H54 (cell line): ENCODE results near the gene MYO10.
"Not testable (repeated sequence)": the region's sequence is repeated elsewhere in the genome, so short reads cannot be mapped to it uniquely, and the experiment has no call there.

ENCODE experiments used
- DNase-seq: peaks from one replicate; pipeline ENCODE4 v3.0.0; 2011; ENCODE audit warnings: low spot score, mixed read lengths; ENCODE audit not compliant: insufficient read length
- FAIRE-seq: peaks from 3 replicates; lab custom pipeline; 2011; peaks lifted over from hg19 to GRCh38; lab: Jason Lieb, UNC
- POLR2A ChIP-seq: IDR thresholded peaks from 2 replicates; pipeline ENCODE4 v1.6.1; 2011; ENCODE audit warnings: low read depth, mild to moderate bottlenecking, low read length

The MYO10 gene

DNA sequence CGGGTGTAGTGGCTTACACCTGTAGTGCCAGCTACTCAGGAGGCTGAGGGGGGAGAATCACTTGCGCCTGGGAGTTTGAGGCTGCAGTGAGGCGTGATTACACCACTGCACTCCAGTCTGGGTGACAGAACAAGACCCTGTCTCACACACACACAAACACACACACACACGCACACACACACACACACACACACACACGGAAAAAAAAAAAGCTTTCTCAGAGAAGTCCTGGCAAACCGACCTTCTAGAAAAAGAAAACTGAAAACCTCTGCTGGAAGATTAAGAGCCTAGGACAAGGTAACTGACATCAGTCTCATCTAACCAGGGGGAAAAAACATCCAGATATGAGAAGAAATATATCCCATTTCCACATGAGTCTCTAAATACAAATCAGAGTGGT is 178.9 kb downstream of the MYO10 start:
- DNase-seq (no peak), FAIRE-seq (no peak)
- no peak for TF ChIP-seq POLR2A

DNA sequence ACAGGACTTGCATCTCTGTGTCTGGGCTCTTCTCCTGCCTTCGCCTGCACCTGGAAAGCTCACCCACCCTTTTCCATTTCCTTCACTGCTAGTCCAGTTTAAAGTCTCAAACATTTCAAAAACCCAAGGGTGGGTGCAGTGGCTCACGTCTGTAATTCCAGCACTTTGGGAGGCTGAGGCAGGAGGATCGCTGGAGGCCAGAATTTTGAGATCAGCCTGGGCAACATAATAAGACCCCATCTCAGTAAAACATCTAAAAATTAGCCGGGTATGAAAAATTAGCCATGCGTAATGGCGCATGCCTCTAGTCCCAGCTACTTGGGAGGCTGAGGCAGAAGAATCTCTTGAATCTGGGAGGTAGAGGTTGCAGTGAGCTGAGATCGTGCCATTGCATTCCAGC is 179.4 kb downstream of the MYO10 start:
- TF ChIP-seq POLR2A, result no peak
- no peak for FAIRE-seq
- no peak for DNase-seq

DNA sequence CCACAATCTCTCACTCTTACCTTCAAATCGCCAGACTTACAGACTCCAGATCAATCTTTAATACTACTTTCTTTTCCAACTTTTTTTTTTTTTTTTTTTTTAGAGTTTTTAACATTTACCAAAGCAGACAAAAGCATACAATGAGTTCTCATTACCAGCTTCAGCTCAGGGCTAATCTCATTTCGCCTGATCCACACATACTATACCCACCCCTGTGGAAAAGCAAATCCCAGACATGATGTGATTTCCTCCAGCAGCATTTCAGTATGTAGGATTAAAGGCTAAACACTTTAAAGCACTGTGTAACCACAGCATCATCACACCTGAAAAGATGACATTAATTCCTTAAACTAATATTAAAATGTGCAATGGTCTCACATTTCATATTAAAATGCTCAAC is 180.4 kb downstream of the MYO10 start:
- DNase-seq (no peak), FAIRE-seq (no peak)
- TF ChIP-seq POLR2A, result no peak

DNA sequence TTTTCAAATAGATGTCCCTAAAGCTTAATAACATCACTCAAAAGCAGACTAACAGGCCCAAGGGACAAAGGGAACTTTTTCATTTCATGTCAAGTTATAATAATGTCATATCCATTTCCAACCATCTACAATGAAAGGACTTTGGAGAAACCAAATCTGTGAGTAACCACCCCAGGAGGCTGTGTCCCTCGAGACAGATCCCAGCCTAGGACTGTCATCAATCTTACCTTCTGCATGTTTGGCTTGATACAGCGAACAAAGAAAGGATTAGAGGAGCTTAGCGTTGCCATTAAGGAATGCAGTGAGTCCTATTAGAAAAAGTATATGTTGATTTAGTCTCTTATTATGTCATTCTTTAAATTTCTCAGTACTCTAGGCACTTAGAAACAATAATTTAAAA is 181.5 kb downstream of the MYO10 start:
- no peak for FAIRE-seq
- no peak for TF ChIP-seq POLR2A
- DNase-seq, result no peak

DNA sequence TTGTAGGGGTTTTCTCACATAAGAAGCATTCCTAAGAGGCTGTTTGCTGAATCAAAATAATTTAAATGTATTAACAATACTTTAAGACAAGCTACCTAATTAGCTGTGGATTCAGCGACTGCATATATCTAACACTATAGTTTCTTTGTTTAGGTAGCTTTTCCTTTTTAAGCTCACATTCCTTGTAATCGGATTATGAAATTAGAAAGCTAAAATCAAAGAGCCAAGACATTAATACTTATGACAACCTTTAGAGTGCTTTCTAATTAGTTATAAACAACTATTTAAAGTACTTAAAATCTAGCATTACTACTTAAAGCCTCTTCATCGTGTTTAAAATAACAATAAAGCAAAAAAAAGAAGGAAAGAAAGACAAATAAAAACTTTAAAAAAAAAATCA is 182.0 kb downstream of the MYO10 start:
- no peak for TF ChIP-seq POLR2A
- DNase-seq (no peak), FAIRE-seq (no peak)

DNA sequence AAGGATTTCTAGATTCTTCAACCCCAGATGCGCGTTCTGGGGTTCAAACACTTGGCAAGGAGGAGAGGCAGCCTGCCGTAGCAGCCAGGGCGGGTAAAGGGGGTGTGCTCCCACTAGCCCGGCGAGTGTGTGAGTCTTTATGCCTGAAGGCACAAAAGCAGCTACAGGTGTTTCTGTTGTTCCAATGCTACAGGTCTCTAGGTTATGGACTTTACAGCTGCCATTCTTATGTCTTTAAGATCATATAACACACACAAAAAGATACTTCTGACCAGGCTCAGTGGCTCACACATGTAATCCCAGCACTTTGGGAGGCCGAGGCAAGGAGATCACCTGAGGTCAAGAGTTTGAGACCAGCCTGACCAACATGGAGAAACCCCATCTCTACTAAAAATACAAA is 185.6 kb downstream of the MYO10 start:
- DNase-seq (no peak), FAIRE-seq (no peak)
- TF ChIP-seq POLR2A, result no peak

DNA sequence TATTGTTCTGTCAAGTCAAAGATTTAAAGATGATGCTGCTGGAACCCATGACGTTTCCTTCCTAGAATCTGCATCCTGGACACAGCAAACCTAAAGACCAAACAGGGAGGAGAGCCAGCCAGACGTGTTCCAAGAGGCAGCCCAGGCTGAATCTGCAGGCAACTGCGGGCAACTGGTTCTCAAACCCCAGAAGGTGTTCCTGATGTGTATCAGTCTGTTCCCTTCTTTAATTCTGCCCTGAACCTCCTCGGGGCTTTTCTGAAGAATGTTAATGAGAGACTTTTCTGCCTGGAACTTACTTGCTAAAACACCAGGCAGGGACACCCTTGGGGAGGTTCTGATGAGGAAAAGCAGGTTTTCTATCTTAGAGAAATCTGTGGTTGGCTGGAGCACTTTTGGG is 186.5 kb downstream of the MYO10 start:
- no peak for TF ChIP-seq POLR2A
- no peak for FAIRE-seq
- DNase-seq, result no peak

DNA sequence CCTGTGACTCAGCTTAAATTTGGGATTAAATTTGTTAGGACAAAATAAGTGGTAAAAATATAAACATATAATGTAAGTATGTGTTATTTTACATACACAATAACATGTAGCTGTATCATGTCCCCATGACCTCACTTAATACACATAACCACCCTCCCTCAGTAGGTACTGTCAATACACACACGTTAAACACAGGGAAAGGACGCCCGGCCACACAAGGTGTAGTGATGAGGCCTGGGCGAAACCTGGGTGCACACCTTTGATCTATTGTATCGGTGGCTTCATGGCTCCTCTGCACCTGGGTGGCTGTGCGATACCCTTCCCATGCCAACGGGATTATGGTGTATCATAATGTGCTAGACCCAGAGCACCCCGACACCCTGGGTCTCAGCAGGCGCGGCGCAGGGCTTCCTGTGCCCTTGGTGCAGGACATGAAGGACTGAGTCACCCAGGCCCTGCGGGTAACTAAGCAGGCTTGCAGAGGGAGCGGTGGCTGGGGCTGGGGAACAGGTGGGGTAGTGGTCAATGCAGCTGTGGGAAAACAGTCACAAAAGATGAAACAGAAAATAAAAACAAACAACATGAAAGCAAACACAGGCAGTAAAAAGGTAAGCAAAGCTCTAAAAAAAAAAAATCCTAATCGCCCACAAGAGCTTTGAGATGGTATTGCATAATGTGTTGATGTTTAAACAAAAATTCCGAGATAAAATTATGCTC is 191.8 kb downstream of the MYO10 start:
- TF ChIP-seq POLR2A, result no peak
- no peak for FAIRE-seq

DNA sequence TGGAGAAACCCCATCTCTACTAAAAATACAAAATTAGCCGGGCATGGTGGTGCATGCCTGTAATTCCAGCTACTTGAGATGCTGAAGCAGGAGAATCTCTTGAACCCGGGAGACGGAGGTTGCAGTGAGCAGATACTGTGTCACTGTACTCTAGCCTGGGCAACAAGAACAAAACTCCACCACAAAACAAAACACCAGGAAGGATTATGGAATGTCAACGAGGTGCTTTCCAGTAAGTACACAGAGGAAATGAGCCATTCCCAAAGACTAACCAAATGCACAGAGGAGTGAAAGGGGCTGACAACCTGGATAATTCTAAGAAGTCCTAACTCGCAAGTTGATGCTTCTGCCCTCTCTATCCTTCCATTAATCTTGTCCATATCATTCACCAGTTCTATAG is 193.2 kb downstream of the MYO10 start:
- FAIRE-seq, result no peak
- no peak for TF ChIP-seq POLR2A
- no peak for DNase-seq

More for the DNA sequence above, 191.8 kb downstream of the MYO10 start:
- no peak for DNase-seq

DNA sequence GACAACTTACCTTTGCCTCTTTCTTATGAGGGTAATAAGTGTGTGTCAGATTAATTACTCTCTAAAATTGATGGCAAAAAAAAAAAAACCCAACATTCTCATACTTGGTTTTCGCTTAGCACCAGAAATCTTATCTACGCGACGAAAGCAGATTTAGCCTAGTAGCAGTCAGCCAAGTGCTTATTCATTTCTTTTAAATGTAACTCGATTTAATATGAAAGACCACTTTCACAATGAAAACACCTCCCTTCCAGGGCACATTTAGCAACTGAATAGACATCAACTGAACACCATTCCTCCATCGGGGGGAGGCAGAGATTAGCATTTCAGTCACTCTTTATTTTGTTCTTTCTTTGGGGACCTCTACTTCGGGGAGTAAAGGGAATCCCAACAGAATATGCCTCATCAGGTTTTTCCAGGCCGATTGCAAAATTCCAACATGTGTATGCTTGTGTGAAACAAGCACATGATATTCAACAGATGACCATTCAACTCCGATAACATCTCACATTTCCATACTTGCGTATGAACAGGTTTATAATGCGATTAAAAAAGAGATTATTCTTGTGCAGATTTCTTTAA is 195.2 kb downstream of the MYO10 start:
- no peak for TF ChIP-seq POLR2A
- no peak for DNase-seq
- FAIRE-seq, result no peak

DNA sequence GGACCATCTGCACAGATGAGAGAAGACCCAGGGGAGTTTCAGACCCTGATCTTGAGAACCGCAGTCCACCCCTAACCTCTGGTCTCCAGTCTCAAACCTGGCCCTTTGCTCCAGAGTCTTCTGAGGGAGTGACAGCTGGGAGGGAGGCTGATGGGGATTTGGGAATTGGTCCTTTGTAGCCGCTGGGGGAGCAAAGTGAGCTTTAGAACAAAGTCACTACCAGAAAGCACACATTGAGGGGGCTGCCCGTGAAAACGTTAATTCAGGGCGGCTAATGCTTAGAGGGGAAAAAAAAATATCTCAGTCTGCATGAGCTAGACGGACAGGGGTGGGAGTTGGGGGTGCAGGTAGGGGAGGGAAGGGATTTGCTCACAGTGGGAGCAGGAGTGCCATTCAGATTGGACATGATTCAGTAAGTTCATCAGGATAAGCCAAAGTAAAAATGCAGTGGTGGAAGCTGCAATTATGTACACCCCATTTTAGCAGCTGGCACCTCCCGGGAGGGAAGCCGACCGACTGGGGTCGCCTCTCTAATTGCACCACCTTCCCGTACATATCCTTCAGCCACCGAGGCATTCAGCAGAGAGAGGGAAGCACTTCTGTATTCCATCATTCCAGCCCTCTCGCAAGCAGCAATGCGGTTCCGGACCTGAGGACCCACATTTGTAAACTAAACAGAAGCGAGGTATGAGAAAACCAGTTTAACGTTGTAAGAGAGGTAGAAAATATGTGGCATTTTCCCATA is 195.8 kb downstream of the MYO10 start:
- TF ChIP-seq POLR2A, result no peak
- DNase-seq (no peak), FAIRE-seq (no peak)

DNA sequence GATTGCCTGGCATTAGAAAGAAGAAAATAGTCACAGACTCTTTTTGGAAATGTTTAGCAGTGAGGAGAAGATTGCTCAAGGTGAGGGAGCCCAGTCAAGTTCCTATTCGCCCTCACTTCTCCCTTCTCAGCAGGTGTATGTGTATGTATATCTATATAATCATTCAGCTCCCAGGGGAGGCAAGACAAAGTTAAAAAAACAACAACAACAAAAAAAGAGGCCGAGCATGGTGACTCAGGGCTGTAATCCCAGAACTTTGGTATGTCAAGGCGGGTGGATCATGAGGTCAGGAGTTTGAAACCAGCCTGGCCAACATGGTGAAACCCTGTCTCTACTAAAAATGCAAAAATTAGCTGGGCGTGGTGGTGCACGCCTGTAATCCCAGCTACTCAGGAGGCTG is 197.7 kb downstream of the MYO10 start:
- not testable (repeated sequence) for FAIRE-seq, DNase-seq

DNA sequence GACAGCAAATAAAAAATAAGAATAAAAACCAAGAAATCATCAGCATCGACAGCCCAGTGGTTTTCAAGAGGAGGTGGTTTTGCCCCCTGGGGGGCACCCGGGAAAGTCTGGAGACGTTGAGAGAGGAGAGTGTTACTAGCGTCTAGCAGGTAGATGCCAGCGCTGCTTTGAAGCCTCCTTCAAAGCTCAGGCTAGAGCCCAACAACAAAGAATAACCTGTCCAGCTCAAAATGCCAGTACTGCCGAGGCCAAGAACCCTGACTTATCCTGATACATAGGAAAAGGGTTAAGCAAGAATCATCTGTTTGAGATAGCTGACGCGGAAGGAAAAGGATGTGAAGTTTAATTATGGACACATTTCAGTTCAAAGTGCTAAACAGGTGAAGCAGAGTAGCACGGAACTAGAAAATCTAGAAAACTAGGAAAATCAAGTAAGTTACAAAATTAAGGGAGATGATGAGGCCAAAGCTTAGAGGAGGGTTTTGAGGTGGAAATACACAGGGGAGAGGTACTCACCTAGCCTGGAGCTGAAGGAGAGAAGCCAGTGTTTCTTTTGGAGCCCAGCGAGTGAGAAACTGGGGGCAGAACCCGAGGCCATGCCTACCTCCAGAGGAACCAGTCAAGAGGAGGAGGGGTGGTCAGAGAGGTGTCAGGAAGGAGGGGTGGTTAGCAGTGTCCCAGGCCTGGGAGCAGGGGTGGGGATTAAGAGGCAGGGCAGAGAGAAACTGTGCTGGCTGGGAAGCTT is 198.3 kb downstream of the MYO10 start:
- DNase-seq (no peak), FAIRE-seq (no peak)
- TF ChIP-seq POLR2A, result no peak

DNA sequence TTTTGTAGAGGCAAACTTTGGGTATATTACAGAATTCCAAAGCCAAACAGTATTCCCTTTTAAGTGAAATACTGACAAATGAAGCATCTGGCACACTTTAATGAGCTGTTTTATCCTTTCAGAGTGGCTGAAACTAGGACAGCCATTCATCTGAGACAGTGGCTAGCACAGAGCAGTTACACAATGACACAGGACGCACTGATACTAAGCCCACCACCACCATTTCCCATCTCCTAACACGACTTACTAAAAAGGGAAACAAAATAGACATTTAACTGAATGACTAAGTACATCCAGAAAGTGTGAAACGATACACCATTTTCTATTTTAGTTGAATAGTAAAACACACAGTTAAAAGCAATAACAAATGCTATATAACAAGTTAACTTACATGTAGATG is 198.9 kb downstream of the MYO10 start:
- no peak for TF ChIP-seq POLR2A
- FAIRE-seq, result no peak
- DNase-seq, result no peak
